Endodermal cell (in vitro differentiated cells): ENCODE measurements around the gene ARID5B. TPM values are rescaled to one million over a fixed set of nuclear protein-coding genes. Genes with fewer than 3 reads are reported as not detected.

Experiments
- DNase-seq: peaks from one replicate; pipeline ENCODE4 v3.0.0-alpha.2; 2017
- H3K27ac ChIP-seq: 2 replicates; pipeline ENCODE4 v1.5.1; 2013; ENCODE audit warnings: mild to moderate bottlenecking, low read depth, low read length, moderate library complexity
- H3K27me3 ChIP-seq: 2 replicates; pipeline ENCODE4 v1.6.1; 2013; ENCODE audit warnings: mild to moderate bottlenecking, low read length, moderate library complexity; ENCODE audit not compliant: insufficient read depth, control insufficient read depth, poor library complexity, severe bottlenecking
- H3K36me3 ChIP-seq: 2 replicates; pipeline ENCODE4 v1.7.0; 2013; ENCODE audit warnings: mild to moderate bottlenecking, low read length, moderate library complexity; ENCODE audit not compliant: control insufficient read depth, insufficient read depth
- H3K4me1 ChIP-seq: one replicate; pipeline ENCODE4 v1.7.0; 2013; ENCODE audit warnings: low read length; ENCODE audit not compliant: control insufficient read depth, insufficient read depth
- H3K4me3 ChIP-seq: 2 replicates; pipeline ENCODE4 v1.5.1; 2013; ENCODE audit warnings: mild to moderate bottlenecking, low read length, moderate library complexity
- H3K9ac ChIP-seq: 2 replicates; pipeline ENCODE4 v1.6.1; 2013; ENCODE audit warnings: mild to moderate bottlenecking, low read length, moderate library complexity; ENCODE audit not compliant: poor library complexity, severe bottlenecking; ENCODE audit errors: extremely low read depth
- H3K9me3 ChIP-seq: 2 replicates; pipeline ENCODE4 v1.6.1; 2013; ENCODE audit warnings: mild to moderate bottlenecking, low read length, moderate library complexity; ENCODE audit not compliant: control insufficient read depth
- H3K27ac Mint-ChIP-seq: 2 replicates; pipeline ENCODE4 v1.8.0; 2020; ENCODE audit warnings: mixed read lengths
- H3K27me3 Mint-ChIP-seq: 2 replicates; pipeline ENCODE4 v1.8.0; 2021; ENCODE audit warnings: mild to moderate bottlenecking, mixed read lengths; ENCODE audit not compliant: insufficient read depth
- H3K36me3 Mint-ChIP-seq: 2 replicates; pipeline ENCODE4 v1.8.0; 2020; ENCODE audit warnings: low read depth, mixed read lengths
- H3K4me1 Mint-ChIP-seq: 2 replicates; pipeline ENCODE4 v1.8.0; 2020; ENCODE audit warnings: mixed read lengths
- H3K4me3 Mint-ChIP-seq: 2 replicates; pipeline ENCODE4 v1.8.0; 2020; ENCODE audit warnings: mild to moderate bottlenecking, moderate library complexity, mixed read lengths
- H3K9me3 Mint-ChIP-seq: 2 replicates; pipeline ENCODE4 v1.8.0; 2020; ENCODE audit warnings: mild to moderate bottlenecking, mixed read lengths
- CTCF ChIP-seq: fragments of 200-600 bp; sonication (generic); conservative IDR thresholded peaks from 2 replicates; pipeline ENCODE4 v1.5.0; 2021; ENCODE audit warnings: antibody characterized with exemption, mild to moderate bottlenecking
- WGBS, 2 experiments: methylation state at CpG; one replicate each; pipeline versions ENCODE4 v1.1.5 to v1.1.7; 2013; ENCODE audit warnings: missing lambda C conversion rate in 2 of 2, mixed read lengths in 1 of 2; ENCODE audit not compliant: insufficient coverage in 1 of 2, insufficient read length in 1 of 2; 5-methylcytosine and 5-hydroxymethylcytosine counted together
- total RNA-seq, 2 donors: library from RNA; stranded (reverse); fragmentation: NEBNext Ultra II Directional in 1 of 2; extraction: Animal tissue kit (Norgen Biotek cat#: 25700) in 1 of 2; gene quantifications; 2 replicates in 1 of 2; 3 replicates in 1 of 2; pipeline ENCODE4 v1.2.1, GENCODE V29; 2021

The ARID5B gene
- total RNA-seq, 2 donors from 2014 or later: 1.2 to 1.8 TPM

GRCh38 chr10:61984803-61985418 is 83.4 kb downstream of the ARID5B start:
- WGBS, 2 experiments: 91 to 100% methylated on average over 1 to 3 of the region's 3 CpGs
- no peaks in the 10 kb centered on the region for H3K9me3 Mint-ChIP-seq
- Histone ChIP-seq H3K4me3 (no peak overlapping the region), H3K27me3 (no peaks in the 10 kb centered on the region), H3K36me3 (no peaks in the 10 kb centered on the region), H3K4me1 (no peaks in the 10 kb centered on the region), H3K9me3 (no peaks in the 10 kb centered on the region), H3K27ac (no peak overlapping the region), H3K9ac (no peak overlapping the region)
- no peaks in the 10 kb centered on the region for H3K27me3 Mint-ChIP-seq
- DNase-seq: no peak
- no peaks in the 10 kb centered on the region for H3K36me3 Mint-ChIP-seq
- peaks cover 8% of the 10 kb centered on the region for H3K4me1 Mint-ChIP-seq
- TF ChIP-seq CTCF: no peak
- H3K27ac Mint-ChIP-seq: no peak overlapping the region
- H3K4me3 Mint-ChIP-seq: no peak overlapping the region

- Histone ChIP-seq H3K36me3 (no peaks in the 10 kb centered on the region), H3K4me3 (no peak overlapping the region), H3K4me1 (no peaks in the 10 kb centered on the region), H3K27ac (no peak overlapping the region), H3K27me3 (no peaks in the 10 kb centered on the region), H3K9me3 (no peaks in the 10 kb centered on the region), H3K9ac (no peak overlapping the region)
- no peak for TF ChIP-seq CTCF
- Mint-ChIP-seq H3K27me3 (no peaks in the 10 kb centered on the region), H3K4me1 (peaks cover 8% of the 10 kb centered on the region), H3K9me3 (no peaks in the 10 kb centered on the region), H3K4me3 (no peak overlapping the region), H3K36me3 (no peaks in the 10 kb centered on the region), H3K27ac (no peak overlapping the region)
- WGBS, 2 experiments: 95 to 100% methylated on average over 3 to 5 of the region's 5 CpGs
- no peak for DNase-seq
Observed at GRCh38 chr10:61985715-61986114, 84.2 kb downstream of the ARID5B start.

- DNase-seq: no peak
- 30 to 47% methylated on average over 2 to 3 of the region's 3 CpGs for WGBS, 2 experiments
- no peaks in the 10 kb centered on the region for H3K27me3 ChIP-seq
- H3K9ac ChIP-seq: no peak overlapping the region
- H3K9me3 ChIP-seq: no peaks in the 10 kb centered on the region
- Mint-ChIP-seq H3K4me1 (peaks cover 8% of the 10 kb centered on the region), H3K36me3 (no peaks in the 10 kb centered on the region), H3K9me3 (no peaks in the 10 kb centered on the region), H3K27ac (no peak overlapping the region), H3K4me3 (no peak overlapping the region), H3K27me3 (no peaks in the 10 kb centered on the region)
- H3K4me3 ChIP-seq: no peak overlapping the region
- TF ChIP-seq CTCF: no peak
- no peaks in the 10 kb centered on the region for H3K4me1 ChIP-seq
- H3K27ac ChIP-seq: no peak overlapping the region
- no peaks in the 10 kb centered on the region for H3K36me3 ChIP-seq
Observed at GRCh38 chr10:61986382-61986781, 84.9 kb downstream of the ARID5B start.
